Measurements from ENCODE around the gene RPL18A. TPM values are rescaled to one million over a fixed set of nuclear protein-coding genes. Genes with fewer than 3 reads are reported as not detected.

The RPL18A gene
- polyA plus RNA-seq, 1 experiment: 2,264 TPM

DNA sequence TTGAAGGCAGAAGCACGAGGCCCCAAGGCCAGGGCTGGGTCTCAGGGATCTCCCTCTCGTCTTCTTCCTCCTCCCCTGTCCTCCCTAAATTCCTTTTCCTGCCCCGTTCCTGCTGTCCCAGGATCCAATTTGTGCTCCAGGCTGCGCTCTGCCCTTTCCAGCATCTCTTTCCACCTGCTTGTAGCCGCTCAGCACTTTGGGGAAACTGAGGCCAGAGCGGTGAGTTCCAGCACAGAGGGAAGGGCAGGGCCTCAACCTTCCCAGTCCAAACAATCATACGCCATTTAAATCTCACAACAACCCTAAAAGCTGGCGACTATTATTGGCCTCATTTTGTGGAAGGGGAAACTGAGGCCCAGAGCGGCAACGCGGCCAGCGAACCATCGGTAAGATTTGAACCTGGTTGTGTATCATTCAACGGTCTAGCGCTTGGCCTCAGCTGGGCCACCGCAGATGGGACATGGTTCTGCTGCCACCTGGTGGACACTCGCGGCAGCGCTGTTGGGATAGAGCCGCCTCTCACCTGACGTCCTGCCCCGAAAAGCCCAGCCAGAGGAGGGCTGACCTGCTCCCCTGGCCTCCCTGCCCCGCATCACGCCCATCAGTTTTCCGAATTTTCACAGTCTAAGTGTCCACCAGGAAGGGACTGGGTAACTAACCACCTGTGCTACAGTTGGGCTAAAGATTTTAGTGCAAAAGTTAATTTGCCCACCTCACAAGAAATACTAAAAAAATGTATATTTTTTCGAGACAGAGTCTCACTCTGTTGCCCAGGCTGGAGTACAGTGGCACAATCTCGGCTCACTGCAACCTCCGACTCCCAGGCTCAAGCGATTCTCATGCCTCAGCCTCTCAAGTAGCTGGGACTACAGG, 4.2 kb upstream of the RPL18A start:
- no peak overlapping the region for H3K4me3 ChIP-seq (ENCODE audit: low read depth, low read length)
- H3K27me3 ChIP-seq (ENCODE audit: control insufficient read depth, insufficient read depth, low read length): no peaks in the 10 kb centered on the region
- CTCF ChIA-PET: interaction anchor here (0.6 to 4.8 kb wide), 21 partner anchors 10 to 461 kb away, joined by 3 to 28 read pairs (median 3); partner anchors contain the start of genes B3GNT3, CCDC124, CCDC194 and MAP1S
- H3K36me3 ChIP-seq (ENCODE audit: control insufficient read depth, insufficient read depth, low read length): no peaks in the 10 kb centered on the region
- DNase-seq (ENCODE audit: low read depth): no peak
- TF ChIP-seq, protein P1, sequence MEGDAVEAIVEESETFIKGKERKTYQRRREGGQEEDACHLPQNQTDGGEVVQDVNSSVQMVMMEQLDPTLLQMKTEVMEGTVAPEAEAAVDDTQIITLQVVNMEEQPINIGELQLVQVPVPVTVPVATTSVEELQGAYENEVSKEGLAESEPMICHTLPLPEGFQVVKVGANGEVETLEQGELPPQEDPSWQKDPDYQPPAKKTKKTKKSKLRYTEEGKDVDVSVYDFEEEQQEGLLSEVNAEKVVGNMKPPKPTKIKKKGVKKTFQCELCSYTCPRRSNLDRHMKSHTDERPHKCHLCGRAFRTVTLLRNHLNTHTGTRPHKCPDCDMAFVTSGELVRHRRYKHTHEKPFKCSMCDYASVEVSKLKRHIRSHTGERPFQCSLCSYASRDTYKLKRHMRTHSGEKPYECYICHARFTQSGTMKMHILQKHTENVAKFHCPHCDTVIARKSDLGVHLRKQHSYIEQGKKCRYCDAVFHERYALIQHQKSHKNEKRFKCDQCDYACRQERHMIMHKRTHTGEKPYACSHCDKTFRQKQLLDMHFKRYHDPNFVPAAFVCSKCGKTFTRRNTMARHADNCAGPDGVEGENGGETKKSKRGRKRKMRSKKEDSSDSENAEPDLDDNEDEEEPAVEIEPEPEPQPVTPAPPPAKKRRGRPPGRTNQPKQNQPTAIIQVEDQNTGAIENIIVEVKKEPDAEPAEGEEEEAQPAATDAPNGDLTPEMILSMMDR (IDR thresholded peaks at IDR 0.05; ENCODE audit: insufficient read depth, low read depth, low read length): peak; percentile 97
- POLR2A ChIA-PET: no interaction called here

DNA sequence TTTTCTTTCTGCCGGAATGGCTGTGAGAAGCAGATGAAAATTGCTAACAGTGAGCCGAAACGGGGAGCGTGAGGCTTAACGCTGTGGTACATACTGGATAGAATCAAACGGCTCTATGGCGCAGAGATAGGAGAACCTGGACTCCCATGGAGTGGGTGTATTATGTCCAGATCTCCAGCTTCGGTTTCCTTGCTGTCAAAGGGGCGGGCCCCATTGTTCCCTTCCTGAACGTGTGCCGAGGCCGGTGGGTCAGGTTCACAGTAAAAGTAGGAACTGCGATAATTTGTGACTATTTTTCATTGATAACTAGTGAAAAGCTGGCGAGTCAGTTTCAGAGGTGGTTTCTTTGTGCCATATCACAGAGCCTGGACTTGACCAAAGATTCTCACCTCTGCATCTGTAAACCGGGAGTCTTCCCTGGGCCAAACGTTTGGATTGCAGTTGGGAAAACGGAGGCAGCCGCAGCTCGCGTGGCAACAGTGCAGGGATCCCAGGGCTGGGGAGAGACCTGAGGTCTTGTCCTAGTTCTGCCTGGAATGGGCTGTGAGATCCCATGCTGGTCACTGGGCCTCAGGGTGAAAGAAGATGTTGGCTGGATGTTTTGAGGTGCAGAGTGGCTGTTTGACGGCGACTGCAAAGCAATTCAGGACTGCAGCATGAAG, 752 bp downstream of the RPL18A start:
- H3K4me3 ChIP-seq (ENCODE audit: low read depth, low read length): peak overlapping the region; percentile 98
- H3K27me3 ChIP-seq (ENCODE audit: control insufficient read depth, insufficient read depth, low read length): no peaks in the 10 kb centered on the region
- peaks cover 26% of the 10 kb centered on the region for H3K36me3 ChIP-seq (ENCODE audit: control insufficient read depth, insufficient read depth, low read length)
- DNase-seq (ENCODE audit: low read depth): no peak
- ChIA-PET POLR2A (interaction anchor here (0.6 kb wide), 1 partner anchor 1203 kb away, joined by 3 read pairs; no protein-coding TSS in a partner anchor), CTCF (interaction anchor here (1.5 to 3.8 kb wide), 8 partner anchors 10 to 253 kb away, joined by 3 to 54 read pairs (median 9); partner anchors contain the start of genes CCDC124 and JAK3)
- TF ChIP-seq, protein P1 (IDR thresholded peaks at IDR 0.05; ENCODE audit: insufficient read depth, low read depth, low read length): no peak

DNA sequence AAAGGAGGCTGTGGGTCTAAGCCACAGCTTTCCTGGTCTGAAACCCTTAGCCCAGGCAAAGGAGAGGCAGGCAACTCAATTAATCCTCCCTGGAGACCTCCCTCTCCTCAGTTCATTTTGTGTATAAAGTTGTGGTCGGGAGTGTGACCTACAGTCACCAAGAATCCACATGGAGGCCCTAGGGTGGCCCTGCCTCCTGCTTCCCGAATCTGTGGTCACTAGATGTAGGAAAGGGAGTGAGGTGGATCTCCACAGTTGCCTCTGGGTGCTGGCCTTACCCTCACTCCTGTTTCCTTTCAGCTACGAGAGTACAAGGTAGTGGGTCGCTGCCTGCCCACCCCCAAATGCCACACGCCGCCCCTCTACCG, 1.3 kb downstream of the RPL18A start:
- Histone ChIP-seq H3K36me3 (ENCODE audit: control insufficient read depth, insufficient read depth, low read length) (peaks cover 26% of the 10 kb centered on the region), H3K27me3 (ENCODE audit: control insufficient read depth, insufficient read depth, low read length) (no peaks in the 10 kb centered on the region), H3K4me3 (ENCODE audit: low read depth, low read length) (peak overlapping the region; percentile 98)
- CTCF ChIA-PET: interaction anchor here (1.9 to 3.8 kb wide), 5 partner anchors 9 to 136 kb away, joined by 7 to 54 read pairs (median 22); partner anchors contain the start of genes CCDC124 and JAK3
- POLR2A ChIA-PET: no interaction called here
- no peak for DNase-seq (ENCODE audit: low read depth)
- TF ChIP-seq, protein P1 (IDR thresholded peaks at IDR 0.05; ENCODE audit: insufficient read depth, low read depth, low read length): no peak

DNA sequence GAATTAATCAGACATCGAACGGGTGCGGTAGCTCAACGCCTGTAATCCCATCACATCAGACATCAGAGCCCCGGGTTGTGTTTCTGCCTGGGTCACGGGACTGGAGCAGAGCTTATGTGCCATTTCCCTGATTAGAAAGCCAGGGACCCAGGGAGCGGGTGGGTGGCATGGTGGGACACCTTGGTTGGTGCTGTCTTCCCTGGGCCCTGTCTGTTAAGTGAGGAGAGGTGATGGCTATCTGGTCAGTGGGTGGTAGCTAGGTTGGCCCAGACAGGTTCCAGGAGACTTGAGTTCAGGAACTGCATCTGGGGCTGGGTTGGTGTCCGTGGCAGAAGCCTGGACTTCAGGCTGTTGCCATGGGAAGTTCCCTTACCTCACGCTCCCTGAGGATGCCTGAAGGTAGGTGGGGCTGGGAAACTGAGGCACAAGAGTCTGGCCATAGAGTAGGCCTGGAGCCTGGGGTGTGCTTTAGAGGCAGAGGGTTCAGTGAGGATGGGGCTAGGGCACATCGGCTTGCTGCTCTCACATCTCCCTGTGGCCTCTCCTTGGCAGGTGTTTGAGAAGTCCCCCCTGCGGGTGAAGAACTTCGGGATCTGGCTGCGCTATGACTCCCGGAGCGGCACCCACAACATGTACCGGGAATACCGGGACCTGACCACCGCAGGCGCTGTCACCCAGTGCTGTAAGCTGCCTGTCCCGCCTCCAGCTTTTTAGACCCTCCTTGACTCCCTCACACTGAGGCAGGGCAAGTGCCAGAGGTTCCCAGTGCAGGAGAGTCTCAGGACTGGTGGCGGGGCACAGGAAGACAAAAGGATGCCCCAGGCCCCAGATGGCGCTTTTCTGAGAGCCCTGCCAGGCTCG, 2.1 kb downstream of the RPL18A start:
- ChIA-PET POLR2A (no interaction called here), CTCF (interaction anchor here (1.1 to 3.8 kb wide), 3 partner anchors 13 to 74 kb away, joined by 3 to 54 read pairs (median 30); partner anchors contain the start of genes CCDC124 and JAK3)
- TF ChIP-seq, protein P1 (IDR thresholded peaks at IDR 0.05; ENCODE audit: insufficient read depth, low read depth, low read length): no peak
- peak overlapping the region; percentile 11 for H3K4me3 ChIP-seq (ENCODE audit: low read depth, low read length)
- no peak for DNase-seq (ENCODE audit: low read depth)
- H3K27me3 ChIP-seq (ENCODE audit: control insufficient read depth, insufficient read depth, low read length): no peaks in the 10 kb centered on the region
- H3K36me3 ChIP-seq (ENCODE audit: control insufficient read depth, insufficient read depth, low read length): peaks cover 26% of the 10 kb centered on the region
